LNCAP (cell line): Measurements from ENCODE around the gene FGF19.

Experiments used
- TF ChIP-seq, protein P1 (sequence below): fragments of 450-650 bp; IDR thresholded peaks from 2 replicates; pipeline ENCODE4 v1.5.1; 2017; ENCODE audit warnings: mild to moderate bottlenecking

Gene FGF19

DNA sequence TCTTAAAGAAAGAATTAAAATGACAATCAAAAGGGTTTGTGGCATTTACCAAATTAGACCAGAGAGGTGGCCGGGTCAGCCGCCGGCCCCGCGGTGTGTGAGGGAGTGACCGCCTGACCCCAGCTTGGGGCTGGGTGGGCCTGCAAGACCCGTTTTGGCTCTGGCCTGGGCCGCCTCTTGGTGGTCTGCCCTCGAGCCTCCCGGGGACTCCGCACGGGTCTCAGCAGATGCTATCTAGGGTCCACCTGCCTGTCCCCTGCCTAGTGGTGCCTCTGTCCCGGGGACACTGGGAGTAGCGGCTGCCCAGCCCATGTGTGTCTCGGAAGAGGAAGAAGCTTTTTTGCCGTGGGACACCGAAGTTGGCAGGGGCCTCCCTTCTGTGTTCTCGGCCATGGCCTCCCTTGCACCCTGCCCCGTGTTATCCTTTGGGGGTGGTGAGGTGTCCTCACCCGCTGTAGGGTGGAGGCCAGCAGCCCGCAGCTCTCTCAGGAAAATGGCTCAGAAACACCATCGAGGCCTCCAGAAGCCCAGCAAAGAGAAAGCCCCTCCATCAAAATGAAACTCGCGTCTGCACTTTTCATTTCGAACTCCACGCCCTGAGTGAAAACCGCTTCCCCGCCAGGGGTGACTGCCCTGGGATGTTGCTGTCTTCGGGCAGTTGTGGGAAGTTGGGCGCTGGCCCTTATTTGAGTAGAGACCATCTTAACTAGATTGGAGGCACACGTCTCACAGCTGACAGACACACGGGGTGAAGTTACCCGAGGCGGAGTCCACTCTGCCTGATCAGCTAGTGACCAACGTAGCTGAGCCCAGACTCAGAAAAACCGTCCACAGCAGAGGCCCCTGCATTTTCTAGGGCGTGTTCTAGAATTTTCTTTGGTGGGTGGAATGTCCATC is 54.9 kb downstream of the FGF19 start:
- TF ChIP-seq, protein P1, sequence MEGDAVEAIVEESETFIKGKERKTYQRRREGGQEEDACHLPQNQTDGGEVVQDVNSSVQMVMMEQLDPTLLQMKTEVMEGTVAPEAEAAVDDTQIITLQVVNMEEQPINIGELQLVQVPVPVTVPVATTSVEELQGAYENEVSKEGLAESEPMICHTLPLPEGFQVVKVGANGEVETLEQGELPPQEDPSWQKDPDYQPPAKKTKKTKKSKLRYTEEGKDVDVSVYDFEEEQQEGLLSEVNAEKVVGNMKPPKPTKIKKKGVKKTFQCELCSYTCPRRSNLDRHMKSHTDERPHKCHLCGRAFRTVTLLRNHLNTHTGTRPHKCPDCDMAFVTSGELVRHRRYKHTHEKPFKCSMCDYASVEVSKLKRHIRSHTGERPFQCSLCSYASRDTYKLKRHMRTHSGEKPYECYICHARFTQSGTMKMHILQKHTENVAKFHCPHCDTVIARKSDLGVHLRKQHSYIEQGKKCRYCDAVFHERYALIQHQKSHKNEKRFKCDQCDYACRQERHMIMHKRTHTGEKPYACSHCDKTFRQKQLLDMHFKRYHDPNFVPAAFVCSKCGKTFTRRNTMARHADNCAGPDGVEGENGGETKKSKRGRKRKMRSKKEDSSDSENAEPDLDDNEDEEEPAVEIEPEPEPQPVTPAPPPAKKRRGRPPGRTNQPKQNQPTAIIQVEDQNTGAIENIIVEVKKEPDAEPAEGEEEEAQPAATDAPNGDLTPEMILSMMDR, result no peak
